Vagina (tissue), 2 donors: ENCODE results near the gene TTC23. TPM values are rescaled to one million over a fixed set of nuclear protein-coding genes. Genes with fewer than 3 reads are reported as not detected.
A peak's percentile ranks its signal among the peaks of the same experiment; 100 is the strongest.

Source experiments
- DNase-seq, 2 donors: peaks; one replicate each; pipeline ENCODE4 v3.0.0-alpha.2; 2017; ENCODE audit errors: extremely low spot score in 2 of 2
- H3K27ac ChIP-seq: fragments of 200-600 bp; sonication (generic); one replicate; pipeline ENCODE4 v1.5.1; 2019
- H3K27me3 ChIP-seq: fragments of 200-600 bp; sonication (generic); one replicate; pipeline ENCODE4 v1.5.1; 2019
- H3K36me3 ChIP-seq, 2 donors: fragments of 200-600 bp; sonication (generic); one replicate each; pipeline ENCODE4 v1.5.1; 2017 to 2019
- H3K4me1 ChIP-seq: fragments of 200-600 bp; sonication (generic); one replicate; pipeline ENCODE4 v1.5.1; 2019
- H3K4me3 ChIP-seq, 2 donors: fragments of 200-600 bp; sonication (generic); 1 replicate in 1 of 2; 2 replicates in 1 of 2; pipeline ENCODE4 v1.5.1; 2016 to 2019
- H3K9me3 ChIP-seq: fragments of 200-600 bp; sonication (generic); one replicate; pipeline ENCODE4 v1.5.1; 2019
- POLR2A ChIP-seq, 2 donors: fragments of 450-650 bp; IDR thresholded peaks; one replicate each; pipeline ENCODE4 v1.6.1; 2017; ENCODE audit warnings: antibody characterized with exemption in 2 of 2, mild to moderate bottlenecking in 2 of 2, moderate library complexity in 2 of 2
- POLR2AphosphoS5 ChIP-seq, 2 donors: sonication (generic); formaldehyde crosslinking; IDR thresholded peaks; one replicate each; pipeline ENCODE4 v1.9.0; 2017; ENCODE audit warnings: antibody characterized with exemption in 2 of 2, mild to moderate bottlenecking in 2 of 2, low read depth in 1 of 2; ENCODE audit not compliant: insufficient read depth in 1 of 2
- intact Hi-C: fragments of 100-400 bp; cut with DNase I; formaldehyde crosslinking; loops from one replicate; pipeline ENCODE4 v1.15.1; 2023
- total RNA-seq: library from RNA; depleted of rRNA; stranded (reverse); fragments of >200 nt; gene quantifications from one replicate; pipeline ENCODE4 v1.2.3, GENCODE V29; 2016
- TF ChIP-seq, protein P1 (sequence below), 3 experiments: fragments of 450-650 bp in 2 of 3; fragments of 200-600 bp in 1 of 3; sonication (generic) in 1 of 3; IDR thresholded peaks; one replicate each; pipeline ENCODE4 v1.5.1; 2017 to 2019; ENCODE audit warnings: antibody characterized with exemption in 3 of 3, mild to moderate bottlenecking in 2 of 3, moderate library complexity in 2 of 3

The TTC23 gene, protein sequence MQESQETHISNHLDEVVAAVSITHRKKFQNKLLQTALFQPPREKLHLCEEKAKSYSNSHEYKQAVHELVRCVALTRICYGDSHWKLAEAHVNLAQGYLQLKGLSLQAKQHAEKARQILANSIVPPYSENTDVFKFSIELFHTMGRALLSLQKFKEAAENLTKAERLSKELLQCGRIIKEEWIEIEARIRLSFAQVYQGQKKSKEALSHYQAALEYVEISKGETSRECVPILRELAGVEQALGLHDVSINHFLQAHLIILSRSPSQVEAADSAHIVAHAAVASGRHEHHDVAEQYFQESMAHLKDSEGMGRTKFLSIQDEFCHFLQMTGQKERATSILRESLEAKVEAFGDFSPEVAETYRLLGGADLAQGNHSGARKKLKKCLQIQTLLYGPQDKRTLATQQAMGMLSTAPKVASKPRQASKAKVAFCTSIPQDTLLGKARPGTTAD
- total RNA-seq = 64.1 TPM

DNA sequence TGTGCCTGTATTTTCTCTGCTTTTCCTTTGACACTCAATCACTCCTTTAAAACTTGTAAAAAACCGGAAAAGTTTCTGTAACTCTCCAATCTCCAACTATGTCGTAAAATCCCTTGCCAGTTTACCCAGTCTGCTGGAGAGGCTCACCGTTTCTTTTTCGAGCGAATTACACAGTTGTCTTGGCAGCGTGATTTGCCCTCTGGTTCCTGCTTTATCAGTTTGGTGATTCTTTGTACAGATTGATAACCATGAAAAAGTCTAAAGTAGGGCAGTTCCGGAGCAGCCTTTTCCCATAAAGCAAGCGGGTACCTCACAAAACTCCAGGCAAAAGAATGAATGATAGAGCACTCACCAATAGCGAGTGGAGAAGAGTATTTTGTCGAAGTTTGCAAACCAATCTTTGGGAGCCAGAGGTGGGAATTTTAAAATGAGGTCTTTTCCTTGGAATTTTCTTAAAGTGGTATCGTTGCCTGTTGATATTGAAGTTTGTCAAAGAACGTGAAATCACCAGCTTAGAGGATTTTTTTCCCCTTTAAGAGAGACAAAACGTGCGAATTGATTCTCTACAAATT lies at the start of gene TTC23:
TSS of gene TTC23 (minus strand) at position 312 of the 572 bp plus-strand sequence. CDS start 20,869 bp downstream, outside the sequence.
- Histone ChIP-seq H3K9me3 (no peaks in the 10 kb centered on the region), H3K36me3 (no peaks in the 10 kb centered on the region), H3K4me1 (peaks cover 44% of the 10 kb centered on the region), H3K27ac (peak within 1 kb of the TSS; percentile 86), H3K4me3 (peak within 1 kb of the TSS; percentile 71 to 86), H3K27me3 (no peaks in the 10 kb centered on the region)
- intact Hi-C loops = no loop called here
- DNase-seq = no peak
- TF ChIP-seq, protein P1, sequence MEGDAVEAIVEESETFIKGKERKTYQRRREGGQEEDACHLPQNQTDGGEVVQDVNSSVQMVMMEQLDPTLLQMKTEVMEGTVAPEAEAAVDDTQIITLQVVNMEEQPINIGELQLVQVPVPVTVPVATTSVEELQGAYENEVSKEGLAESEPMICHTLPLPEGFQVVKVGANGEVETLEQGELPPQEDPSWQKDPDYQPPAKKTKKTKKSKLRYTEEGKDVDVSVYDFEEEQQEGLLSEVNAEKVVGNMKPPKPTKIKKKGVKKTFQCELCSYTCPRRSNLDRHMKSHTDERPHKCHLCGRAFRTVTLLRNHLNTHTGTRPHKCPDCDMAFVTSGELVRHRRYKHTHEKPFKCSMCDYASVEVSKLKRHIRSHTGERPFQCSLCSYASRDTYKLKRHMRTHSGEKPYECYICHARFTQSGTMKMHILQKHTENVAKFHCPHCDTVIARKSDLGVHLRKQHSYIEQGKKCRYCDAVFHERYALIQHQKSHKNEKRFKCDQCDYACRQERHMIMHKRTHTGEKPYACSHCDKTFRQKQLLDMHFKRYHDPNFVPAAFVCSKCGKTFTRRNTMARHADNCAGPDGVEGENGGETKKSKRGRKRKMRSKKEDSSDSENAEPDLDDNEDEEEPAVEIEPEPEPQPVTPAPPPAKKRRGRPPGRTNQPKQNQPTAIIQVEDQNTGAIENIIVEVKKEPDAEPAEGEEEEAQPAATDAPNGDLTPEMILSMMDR (IDR thresholded peaks at IDR 0.05) = no peak
- TF ChIP-seq POLR2A (IDR thresholded peaks at IDR 0.05) = peak in 1 of 2 donors; percentile 22
- peak in 1 of 2 donors; percentile 95 for TF ChIP-seq POLR2AphosphoS5 (IDR thresholded peaks at IDR 0.05; ENCODE audit: insufficient read depth in 1 of 2, low read depth in 1 of 2)

DNA sequence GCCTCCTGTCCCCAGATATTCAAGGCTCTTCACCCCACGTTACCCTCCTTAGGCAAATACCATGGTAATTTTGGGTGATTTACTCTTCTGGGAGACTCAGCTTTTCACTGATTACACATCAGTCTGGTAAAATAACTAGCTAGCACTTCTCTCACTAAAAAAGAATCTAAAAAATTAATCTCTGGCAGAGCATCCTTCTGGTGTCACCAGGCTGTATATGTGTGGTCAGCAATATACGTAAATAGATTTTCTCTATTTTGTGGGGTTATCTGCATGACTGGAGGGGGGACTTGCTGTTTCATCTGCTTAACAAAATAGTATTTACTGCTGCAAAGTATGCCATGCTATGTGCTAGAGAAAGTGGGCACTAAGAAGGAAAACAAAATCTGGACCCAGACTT lies 47.0 kb upstream of the TTC23 start:
- H3K27ac ChIP-seq = no peak overlapping the region
- no peaks in the 10 kb centered on the region for H3K9me3 ChIP-seq
- intact Hi-C loops = no loop called here
- TF ChIP-seq, protein P1 (IDR thresholded peaks at IDR 0.05) = no peak
- TF ChIP-seq POLR2A (IDR thresholded peaks at IDR 0.05) (no peak), POLR2AphosphoS5 (IDR thresholded peaks at IDR 0.05; ENCODE audit: insufficient read depth in 1 of 2, low read depth in 1 of 2) (no peak)
- H3K27me3 ChIP-seq = no peaks in the 10 kb centered on the region
- H3K36me3 ChIP-seq = no peaks in the 10 kb centered on the region
- H3K4me3 ChIP-seq = no peak overlapping the region
- H3K4me1 ChIP-seq = no peaks in the 10 kb centered on the region
- DNase-seq = no peak

DNA sequence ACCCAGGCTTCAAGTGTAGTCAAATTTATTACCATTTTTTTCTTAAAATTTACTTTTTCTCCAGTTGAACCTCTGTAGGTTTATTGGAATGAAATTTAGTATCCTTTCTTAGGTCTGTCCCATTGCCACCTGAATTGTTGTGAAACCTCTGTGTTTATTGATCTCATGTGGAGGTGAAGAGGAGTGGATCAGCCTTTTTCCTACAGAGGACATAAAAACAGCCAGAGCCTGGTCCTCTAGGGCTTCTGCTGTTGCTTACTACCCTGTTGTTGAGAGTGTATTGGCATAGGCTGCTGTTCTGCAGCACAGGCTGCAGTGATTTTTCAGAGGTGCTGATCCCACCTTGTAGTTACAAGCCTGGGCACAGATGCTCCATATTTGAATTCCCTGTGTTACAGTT lies 46.5 kb upstream of the TTC23 start:
- Histone ChIP-seq H3K36me3 (no peaks in the 10 kb centered on the region), H3K27me3 (no peaks in the 10 kb centered on the region), H3K27ac (no peak overlapping the region), H3K4me1 (no peaks in the 10 kb centered on the region), H3K9me3 (no peaks in the 10 kb centered on the region), H3K4me3 (no peak overlapping the region)
- intact Hi-C loops = no loop called here
- no peak for TF ChIP-seq POLR2A (IDR thresholded peaks at IDR 0.05)
- no peak for TF ChIP-seq POLR2AphosphoS5 (IDR thresholded peaks at IDR 0.05; ENCODE audit: insufficient read depth in 1 of 2, low read depth in 1 of 2)
- TF ChIP-seq, protein P1 (IDR thresholded peaks at IDR 0.05) = no peak
- DNase-seq = no peak

DNA sequence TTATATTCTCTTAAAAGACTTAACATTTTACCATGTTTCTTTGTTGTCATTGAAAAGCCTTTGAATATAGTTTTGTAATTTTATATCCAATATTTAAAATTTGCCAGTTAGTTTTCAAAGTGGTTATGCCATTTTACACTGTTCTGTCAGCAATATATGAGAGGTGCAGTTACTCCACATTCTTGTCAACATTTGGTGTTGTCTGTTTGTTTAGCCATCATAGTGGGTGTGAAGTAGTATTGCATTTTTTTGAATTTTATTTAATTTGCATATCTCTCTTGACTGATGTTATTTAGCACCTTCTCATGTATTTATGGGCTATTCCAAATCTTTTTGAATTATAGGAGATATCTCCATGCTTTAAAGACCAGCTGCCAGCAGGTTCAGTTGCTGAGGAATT lies 42.3 kb upstream of the TTC23 start:
- no peak overlapping the region for H3K4me3 ChIP-seq
- H3K27ac ChIP-seq = no peak overlapping the region
- H3K4me1 ChIP-seq = no peaks in the 10 kb centered on the region
- no peaks in the 10 kb centered on the region for H3K36me3 ChIP-seq
- TF ChIP-seq POLR2AphosphoS5 (IDR thresholded peaks at IDR 0.05; ENCODE audit: insufficient read depth in 1 of 2, low read depth in 1 of 2) = no peak
- TF ChIP-seq, protein P1 (IDR thresholded peaks at IDR 0.05) = no peak
- no peak for TF ChIP-seq POLR2A (IDR thresholded peaks at IDR 0.05)
- DNase-seq = no peak
- no peaks in the 10 kb centered on the region for H3K27me3 ChIP-seq
- intact Hi-C loops = no loop called here
- H3K9me3 ChIP-seq = no peaks in the 10 kb centered on the region

DNA sequence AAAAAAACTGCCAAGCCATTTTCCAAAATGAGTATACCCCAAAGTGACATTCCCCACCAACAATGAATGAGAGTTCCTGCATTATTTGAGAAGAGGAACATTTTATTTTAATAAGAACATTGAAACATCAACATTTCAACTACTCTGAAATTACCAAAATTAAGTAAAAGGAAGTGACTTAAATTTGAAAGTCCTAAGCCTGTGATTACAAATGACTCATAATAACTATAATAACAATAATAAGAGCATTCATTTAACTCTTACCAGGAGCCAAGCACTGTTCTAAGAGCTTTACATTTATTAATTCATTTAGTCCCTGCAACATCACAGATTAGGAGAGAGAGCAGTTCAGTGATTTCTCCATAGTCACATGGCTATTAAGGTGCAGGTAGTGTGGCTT lies 34.3 kb upstream of the TTC23 start:
- Histone ChIP-seq H3K36me3 (no peaks in the 10 kb centered on the region), H3K9me3 (no peaks in the 10 kb centered on the region), H3K4me3 (no peak overlapping the region), H3K27me3 (no peaks in the 10 kb centered on the region), H3K4me1 (no peaks in the 10 kb centered on the region), H3K27ac (no peak overlapping the region)
- no peak for DNase-seq
- no peak for TF ChIP-seq POLR2A (IDR thresholded peaks at IDR 0.05)
- TF ChIP-seq, protein P1 (IDR thresholded peaks at IDR 0.05) = no peak
- intact Hi-C loops = loop anchor here (10.0 kb wide), 1 partner anchor 291 kb away; no protein-coding TSS in a partner anchor
